DOHH2 (cell line): ENCODE results near the gene LDAF1.

Experiments
- CTCF ChIP-seq: fragments of 200-600 bp; sonication (generic); IDR thresholded peaks from one replicate; pipeline ENCODE4 v1.5.1; 2014; ENCODE audit warnings: antibody characterized with exemption, mild to moderate bottlenecking, low read depth, low read length; ENCODE audit not compliant: poor library complexity, severe bottlenecking
- EZH2phosphoT487 ChIP-seq: fragments of 200-600 bp; sonication (generic); IDR thresholded peaks from 2 replicates; pipeline ENCODE4 v1.6.1; 2017; ENCODE audit warnings: borderline replicate concordance, mild to moderate bottlenecking, antibody characterized with exemption, low read length, moderate library complexity, mixed read lengths

GRCh38 chr16:21190013-21190412, 31.5 kb downstream of the LDAF1 start:
- no peak for TF ChIP-seq CTCF
- TF ChIP-seq EZH2phosphoT487 = no peak
